Stimulated activated CD8-positive, alpha-beta memory T cell treated with anti-CD3 and anti-CD28 coated beads, Interleukin-4, amount 100 ng/mL, for 24 hours (primary cell): ENCODE data around the gene ST6GALNAC2.

ENCODE experiments used
- DNase-seq: peaks from one replicate; pipeline ENCODE4 v3.0.0-alpha.2; 2020; ENCODE audit warnings: low read depth

Gene ST6GALNAC2

GRCh38 chr17:76556765-76557367, 28.8 kb downstream of the ST6GALNAC2 start:
- no peak for DNase-seq

GRCh38 chr17:76554131-76554530, 31.5 kb downstream of the ST6GALNAC2 start:
- DNase-seq, result no peak

- no peak for DNase-seq
These were observed 32.3 kb downstream of the ST6GALNAC2 start for GRCh38 chr17:76553178-76553908.

GRCh38 chr17:76551685-76552084, 34.0 kb downstream of the ST6GALNAC2 start:
- no peak for DNase-seq

- DNase-seq, result no peak
These were observed 34.7 kb downstream of the ST6GALNAC2 start for GRCh38 chr17:76550712-76551615.

GRCh38 chr17:76549539-76549938, 36.1 kb downstream of the ST6GALNAC2 start:
- no peak for DNase-seq

- DNase-seq, result no peak
These were observed 36.5 kb downstream of the ST6GALNAC2 start for GRCh38 chr17:76549215-76549518.

- no peak for DNase-seq
These were observed 37.1 kb downstream of the ST6GALNAC2 start for GRCh38 chr17:76548378-76549214.

GRCh38 chr17:76547642-76548202, 37.9 kb downstream of the ST6GALNAC2 start:
- no peak for DNase-seq

GRCh38 chr17:76547183-76547641, 38.4 kb downstream of the ST6GALNAC2 start:
- DNase-seq, result peak; percentile 36

- DNase-seq, result no peak
These were observed 39.0 kb downstream of the ST6GALNAC2 start for GRCh38 chr17:76546556-76547182.

- DNase-seq, result no peak
These were observed 39.6 kb downstream of the ST6GALNAC2 start for GRCh38 chr17:76545918-76546555.

- no peak for DNase-seq
These were observed 40.9 kb downstream of the ST6GALNAC2 start for GRCh38 chr17:76544546-76545365.

GRCh38 chr17:76543826-76544545, 41.7 kb downstream of the ST6GALNAC2 start:
- DNase-seq, result no peak

GRCh38 chr17:76543482-76543825, 42.2 kb downstream of the ST6GALNAC2 start:
- DNase-seq, result no peak

- DNase-seq, result no peak
These were observed 42.7 kb downstream of the ST6GALNAC2 start for GRCh38 chr17:76542984-76543383.

GRCh38 chr17:76542566-76542971, 43.1 kb downstream of the ST6GALNAC2 start:
- DNase-seq, result no peak

GRCh38 chr17:76541739-76542454, 43.8 kb downstream of the ST6GALNAC2 start:
- DNase-seq, result no peak
